Thyroid gland (tissue), 4 donors: ENCODE results near the gene CCDC136. TPM values are rescaled to one million over a fixed set of nuclear protein-coding genes. Genes with fewer than 3 reads are reported as not detected.

Experiments
- DNase-seq, 2 donors: peaks; one replicate each; pipeline ENCODE4 v3.0.0-alpha.2; 2019
- H3K27ac ChIP-seq, 3 donors: fragments of 200-600 bp; sonication (generic); 1 replicate in 2 of 3; 2 replicates in 1 of 3; pipeline ENCODE4 v1.5.1; 2016 to 2019; ENCODE audit warnings: mild to moderate bottlenecking in 1 of 3, moderate library complexity in 1 of 3
- H3K27me3 ChIP-seq: fragments of 200-600 bp; sonication (generic); one replicate; pipeline ENCODE4 v1.5.1; 2019
- H3K36me3 ChIP-seq, 2 donors: fragments of 200-600 bp; sonication (generic); one replicate each; pipeline ENCODE4 v1.5.1; 2016 to 2019
- H3K4me1 ChIP-seq, 2 donors: fragments of 200-600 bp; sonication (generic); one replicate each; pipeline ENCODE4 v1.5.1; 2017 to 2019
- H3K4me3 ChIP-seq, 3 donors: fragments of 200-600 bp; sonication (generic); replicated peaks in 1 of 3; 1 replicate in 2 of 3; 2 replicates in 1 of 3; pipeline ENCODE4 v1.5.1; 2016; ENCODE audit warnings: mild to moderate bottlenecking in 1 of 3
- H3K9me3 ChIP-seq: fragments of 200-600 bp; sonication (generic); one replicate; pipeline ENCODE4 v1.5.1; 2017
- CTCF ChIP-seq, 6 experiments: fragments of 200-600 bp in 3 of 6; fragments of 450-650 bp in 3 of 6; sonication (generic) in 3 of 6; IDR thresholded peaks; one replicate each; pipeline ENCODE4 v1.5.1; 2016 to 2019; ENCODE audit warnings: antibody characterized with exemption in 6 of 6, mild to moderate bottlenecking in 2 of 6, inconsistent platforms in 1 of 6, moderate library complexity in 1 of 6
- POLR2A ChIP-seq, 2 donors: fragments of 450-650 bp; IDR thresholded peaks; one replicate each; pipeline ENCODE4 v1.6.1; 2017; ENCODE audit warnings: antibody characterized with exemption in 2 of 2, mild to moderate bottlenecking in 2 of 2, moderate library complexity in 1 of 2
- WGBS, 2 donors: methylation state at CpG; one replicate each; pipeline ENCODE4 v1.1.5; 2017; 5-methylcytosine and 5-hydroxymethylcytosine counted together
- intact Hi-C: fragments of 100-400 bp; cut with DNase I; formaldehyde crosslinking; loops from one replicate; pipeline ENCODE4 v1.15.1; 2023
- total RNA-seq, 4 donors: library from RNA; depleted of rRNA; stranded (reverse); fragments of >200 nt; gene quantifications; one replicate each; pipeline ENCODE4 v1.2.3, GENCODE V29; 2016

The CCDC136 gene
- 1 to 10 TPM; 4.4 to 4.9 (median 4.6) TPM for total RNA-seq

GRCh38 chr7:128791121-128791971 lies at the start of gene CCDC136:
CCDC136 (plus strand) TSS chr7:128791968; CDS start chr7:128792412, 444 bp downstream.
- no peak for TF ChIP-seq CTCF (IDR thresholded peaks at IDR 0.05)
- TF ChIP-seq POLR2A (IDR thresholded peaks at IDR 0.05): no peak
- Histone ChIP-seq H3K9me3 (no peaks in the 10 kb centered on the region), H3K36me3 (no peaks in the 10 kb centered on the region), H3K4me1 (peaks cover 8 to 9% of the 10 kb centered on the region in 2 donors), H3K27ac (peak within 1 kb of the TSS in 1 of 3 donors; percentile 37), H3K4me3 (peak within 1 kb of the TSS; percentile 58 to 88 (median 59)), H3K27me3 (no peaks in the 10 kb centered on the region)
- DNase-seq: peak; percentile 62 to 67
- 0% methylated on average over 26 to 38 of the region's 80 CpGs for WGBS, 2 donors
- intact Hi-C loops: no loop called here

- Histone ChIP-seq H3K4me1 (peaks cover 19 to 30% of the 10 kb centered on the region in 2 donors), H3K9me3 (no peaks in the 10 kb centered on the region), H3K27ac (peak overlapping the region in 1 of 3 donors; percentile 15), H3K27me3 (no peaks in the 10 kb centered on the region), H3K36me3 (no peaks in the 10 kb centered on the region), H3K4me3 (no peak overlapping the region)
- TF ChIP-seq POLR2A (IDR thresholded peaks at IDR 0.05): no peak
- no peak for TF ChIP-seq CTCF (IDR thresholded peaks at IDR 0.05)
- intact Hi-C loops: no loop called here
- no peak for DNase-seq
- 62 to 80% methylated on average over 4 of the region's 4 CpGs for WGBS, 2 donors
Observed at GRCh38 chr7:128742206-128742605, 49.6 kb upstream of the CCDC136 start.

GRCh38 chr7:128743112-128743772 lies 48.5 kb upstream of the CCDC136 start:
- Histone ChIP-seq H3K36me3 (no peaks in the 10 kb centered on the region), H3K9me3 (no peaks in the 10 kb centered on the region), H3K27me3 (no peaks in the 10 kb centered on the region), H3K4me3 (no peak overlapping the region), H3K4me1 (peaks cover 19 to 30% of the 10 kb centered on the region in 2 donors), H3K27ac (no peak overlapping the region)
- intact Hi-C loops: no loop called here
- TF ChIP-seq CTCF (IDR thresholded peaks at IDR 0.05) (no peak), POLR2A (IDR thresholded peaks at IDR 0.05) (no peak)
- DNase-seq: no peak
- 89 to 90% methylated on average over 7 of the region's 7 CpGs for WGBS, 2 donors

DNA sequence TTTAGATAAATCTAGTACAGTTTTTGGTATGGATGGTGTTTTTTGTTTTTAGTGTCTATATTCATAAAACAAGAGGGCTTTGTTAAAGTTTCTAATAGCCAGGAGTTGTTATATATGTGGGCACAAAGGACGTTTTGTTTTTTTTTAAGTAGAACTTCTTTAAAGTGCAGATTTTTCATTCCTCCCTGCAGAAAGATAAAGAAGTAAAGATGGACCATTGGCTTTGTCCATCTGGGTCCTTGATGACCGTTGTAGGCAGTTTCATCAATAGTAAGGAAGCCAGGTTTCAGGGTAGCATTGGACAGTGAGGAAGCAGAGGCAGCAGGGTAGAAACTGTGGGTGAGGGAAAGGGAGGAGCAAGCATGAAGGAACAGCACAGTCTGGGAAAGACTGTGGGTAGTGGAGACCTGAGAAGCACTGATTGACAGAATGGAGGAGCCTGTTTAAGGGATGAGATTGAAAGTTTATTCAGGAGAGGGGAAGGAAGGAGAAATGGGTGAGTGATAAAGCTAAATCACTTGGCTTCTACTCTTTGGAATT lies 47.3 kb upstream of the CCDC136 start:
- WGBS, 2 donors: 68 to 77% methylated on average over 2 of the region's 2 CpGs
- no peak overlapping the region for H3K27ac ChIP-seq
- peaks cover 19 to 26% of the 10 kb centered on the region in 2 donors for H3K4me1 ChIP-seq

More for the DNA sequence above, 47.3 kb upstream of the CCDC136 start:
- Histone ChIP-seq H3K4me3 (no peak overlapping the region), H3K9me3 (no peaks in the 10 kb centered on the region), H3K36me3 (peaks cover 4 to 11% of the 10 kb centered on the region in 2 donors), H3K27me3 (no peaks in the 10 kb centered on the region)
- no peak for TF ChIP-seq CTCF (IDR thresholded peaks at IDR 0.05)
- no peak for TF ChIP-seq POLR2A (IDR thresholded peaks at IDR 0.05)
- intact Hi-C loops: no loop called here
- DNase-seq: no peak
